NT2/D1 (cell line): Measurements from ENCODE around the gene LDLRAD4.

Source experiments
- DNase-seq: peaks from one replicate; pipeline ENCODE4 v3.0.0-alpha.2; 2011; ENCODE audit warnings: low read depth, low spot score
- H3K27me3 ChIP-seq: 2 replicates; pipeline ENCODE4 v1.6.0; 2011; ENCODE audit warnings: mild to moderate bottlenecking; ENCODE audit not compliant: insufficient read length, insufficient read depth
- H3K36me3 ChIP-seq: 2 replicates; pipeline ENCODE4 v1.6.1; 2011; ENCODE audit warnings: mild to moderate bottlenecking, low read length, mixed read lengths; ENCODE audit not compliant: insufficient read depth, insufficient read length
- H3K4me1 ChIP-seq: 2 replicates; pipeline ENCODE4 v1.5.1; 2011; ENCODE audit not compliant: insufficient read depth, insufficient read length
- H3K4me3 ChIP-seq: 2 replicates; pipeline ENCODE4 v1.5.1; 2011; ENCODE audit warnings: low read depth; ENCODE audit not compliant: insufficient read length
- H3K9ac ChIP-seq: 2 replicates; pipeline ENCODE4 v1.6.0; 2011; ENCODE audit warnings: low read depth; ENCODE audit not compliant: insufficient read length
- H3K9me3 ChIP-seq: 2 replicates; pipeline ENCODE4 v1.5.1; 2011; ENCODE audit warnings: mild to moderate bottlenecking, low read length; ENCODE audit not compliant: insufficient read depth
- SUZ12 ChIP-seq: IDR thresholded peaks from 2 replicates; pipeline ENCODE4 v1.6.1; 2011; ENCODE audit not compliant: insufficient read length, insufficient read depth; ENCODE audit errors: extremely low read depth
- YY1 ChIP-seq: IDR thresholded peaks from 2 replicates; pipeline ENCODE4 v1.6.1; 2011; ENCODE audit not compliant: insufficient read length, insufficient read depth
- ZNF274 ChIP-seq: IDR thresholded peaks from 2 replicates; pipeline ENCODE4 v1.6.1; 2011; ENCODE audit warnings: mild to moderate bottlenecking, low read depth, low read length

LDLRAD4 gene

GRCh38 chr18:13481331-13481730, 262.8 kb downstream of the LDLRAD4 start:
- no peaks in the 10 kb centered on the region for H3K36me3 ChIP-seq
- no peak overlapping the region for H3K4me3 ChIP-seq
- no peak overlapping the region for H3K9ac ChIP-seq
- no peak for TF ChIP-seq ZNF274
- TF ChIP-seq SUZ12: no peak
- no peak for TF ChIP-seq YY1
- peaks cover 4% of the 10 kb centered on the region for H3K4me1 ChIP-seq
- no peaks in the 10 kb centered on the region for H3K27me3 ChIP-seq
- no peaks in the 10 kb centered on the region for H3K9me3 ChIP-seq
- DNase-seq: no peak

- Histone ChIP-seq H3K4me1 (peaks cover 4% of the 10 kb centered on the region), H3K9ac (no peak overlapping the region), H3K9me3 (no peaks in the 10 kb centered on the region), H3K36me3 (no peaks in the 10 kb centered on the region), H3K4me3 (no peak overlapping the region), H3K27me3 (no peaks in the 10 kb centered on the region)
- no peak for DNase-seq
- TF ChIP-seq ZNF274 (no peak), SUZ12 (no peak), YY1 (no peak)
These were observed 263.5 kb downstream of the LDLRAD4 start for GRCh38 chr18:13481820-13482617.

- Histone ChIP-seq H3K9ac (no peak overlapping the region), H3K9me3 (no peaks in the 10 kb centered on the region), H3K4me3 (no peak overlapping the region), H3K36me3 (no peaks in the 10 kb centered on the region), H3K27me3 (no peaks in the 10 kb centered on the region), H3K4me1 (peaks cover 4% of the 10 kb centered on the region)
- DNase-seq: no peak
- TF ChIP-seq ZNF274 (no peak), YY1 (no peak), SUZ12 (no peak)
These were observed 264.0 kb downstream of the LDLRAD4 start for GRCh38 chr18:13482618-13482945.

- peaks cover 4% of the 10 kb centered on the region for H3K4me1 ChIP-seq
- H3K36me3 ChIP-seq: no peaks in the 10 kb centered on the region
- H3K4me3 ChIP-seq: no peak overlapping the region
- TF ChIP-seq ZNF274: no peak
- no peak for TF ChIP-seq SUZ12
- TF ChIP-seq YY1: no peak
- DNase-seq: no peak
- no peaks in the 10 kb centered on the region for H3K27me3 ChIP-seq
- no peak overlapping the region for H3K9ac ChIP-seq
- no peaks in the 10 kb centered on the region for H3K9me3 ChIP-seq
These were observed 265.0 kb downstream of the LDLRAD4 start for GRCh38 chr18:13483316-13484270.

GRCh38 chr18:13485182-13485581, 266.6 kb downstream of the LDLRAD4 start:
- DNase-seq: no peak
- Histone ChIP-seq H3K9ac (no peak overlapping the region), H3K27me3 (no peaks in the 10 kb centered on the region), H3K9me3 (no peaks in the 10 kb centered on the region), H3K36me3 (no peaks in the 10 kb centered on the region), H3K4me3 (no peak overlapping the region), H3K4me1 (peaks cover 4% of the 10 kb centered on the region)
- TF ChIP-seq YY1: no peak
- no peak for TF ChIP-seq ZNF274
- no peak for TF ChIP-seq SUZ12

DNA sequence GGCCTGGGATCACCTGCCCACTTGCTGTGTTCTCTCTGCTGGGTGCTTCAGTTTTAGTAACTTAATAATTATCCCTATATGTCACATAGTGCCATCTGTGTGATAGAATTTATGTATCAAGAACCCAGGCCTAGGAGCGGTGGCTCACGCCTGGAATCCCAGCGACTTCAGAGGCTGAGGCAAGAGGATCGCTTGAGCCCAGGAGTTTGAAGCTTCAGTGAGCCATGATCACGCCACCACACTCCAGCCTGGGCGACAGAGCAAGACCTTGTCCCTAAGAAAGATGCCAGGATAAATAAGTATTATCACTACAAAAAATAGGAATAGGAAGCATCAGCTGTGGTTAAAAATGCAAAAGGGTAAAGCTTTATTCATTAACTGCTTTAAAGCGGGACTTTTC, 267.0 kb downstream of the LDLRAD4 start:
- no peaks in the 10 kb centered on the region for H3K36me3 ChIP-seq
- no peak for TF ChIP-seq YY1
- TF ChIP-seq ZNF274: no peak
- TF ChIP-seq SUZ12: no peak
- no peak overlapping the region for H3K4me3 ChIP-seq
- no peaks in the 10 kb centered on the region for H3K9me3 ChIP-seq
- no peaks in the 10 kb centered on the region for H3K27me3 ChIP-seq
- peaks cover 4% of the 10 kb centered on the region for H3K4me1 ChIP-seq
- no peak for DNase-seq
- no peak overlapping the region for H3K9ac ChIP-seq

DNA sequence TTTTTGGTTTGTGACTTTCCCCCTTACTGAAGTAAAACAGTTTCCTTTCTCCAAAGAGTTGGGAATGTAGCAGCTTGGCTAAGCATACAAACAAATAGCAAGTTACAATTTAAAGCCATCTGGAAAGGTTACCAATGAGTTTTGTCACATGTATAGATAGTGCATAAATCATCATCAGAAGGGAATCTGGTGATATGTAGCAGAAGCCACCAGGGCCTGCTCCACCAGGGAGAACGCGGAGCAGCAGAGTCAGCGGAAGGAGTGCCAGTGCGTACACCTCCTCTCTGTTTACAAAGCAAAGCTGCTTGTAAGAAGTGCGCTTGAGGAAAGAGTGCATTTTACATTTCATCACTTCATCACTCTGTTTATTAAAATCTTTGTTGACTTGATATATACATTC, 267.7 kb downstream of the LDLRAD4 start:
- Histone ChIP-seq H3K9ac (no peak overlapping the region), H3K4me3 (no peak overlapping the region), H3K4me1 (peaks cover 4% of the 10 kb centered on the region), H3K36me3 (no peaks in the 10 kb centered on the region), H3K9me3 (no peaks in the 10 kb centered on the region), H3K27me3 (no peaks in the 10 kb centered on the region)
- no peak for TF ChIP-seq SUZ12
- no peak for DNase-seq
